H9 (cell line): ENCODE data around the gene PRKAG2. TPM values are rescaled to one million over a fixed set of nuclear protein-coding genes. Genes with fewer than 3 reads are reported as not detected.

ENCODE experiments used
- DNase-seq: peaks from one replicate; pipeline ENCODE4 v3.0.0-alpha.2; 2017
- H2AFZ ChIP-seq: one replicate; pipeline ENCODE4 v1.6.1; 2013; ENCODE audit warnings: mild to moderate bottlenecking, low read length, control low read depth, moderate library complexity
- H2AK5ac ChIP-seq: 2 replicates; pipeline ENCODE4 v1.6.1; 2013; ENCODE audit warnings: low read length, control low read depth, mixed read lengths; ENCODE audit not compliant: insufficient read length
- H2BK120ac ChIP-seq: one replicate; pipeline ENCODE4 v1.6.1; 2013; ENCODE audit warnings: low read depth, mild to moderate bottlenecking, low read length, control low read depth, inconsistent platforms; ENCODE audit not compliant: poor library complexity, severe bottlenecking
- H2BK12ac ChIP-seq: 2 replicates; pipeline ENCODE4 v1.6.1; 2013; ENCODE audit warnings: low read length, control low read depth, mixed read lengths, low read depth; ENCODE audit not compliant: insufficient read length
- H2BK15ac ChIP-seq: 2 replicates; pipeline ENCODE4 v1.6.1; 2013; ENCODE audit warnings: low read depth, low read length, control low read depth
- H2BK20ac ChIP-seq: one replicate; pipeline ENCODE4 v1.6.1; 2013; ENCODE audit warnings: low read depth, mild to moderate bottlenecking, low read length, control low read depth, inconsistent platforms; ENCODE audit not compliant: poor library complexity, severe bottlenecking
- H2BK5ac ChIP-seq: 2 replicates; pipeline ENCODE4 v1.6.1; 2013; ENCODE audit warnings: low read length, control low read depth, mixed read lengths; ENCODE audit not compliant: insufficient read length
- H3K14ac ChIP-seq: 2 replicates; pipeline ENCODE4 v1.6.1; 2013; ENCODE audit warnings: low read length, control low read depth; ENCODE audit not compliant: insufficient read depth
- H3K18ac ChIP-seq: 2 replicates; pipeline ENCODE4 v1.6.1; 2013; ENCODE audit warnings: low read depth, mild to moderate bottlenecking, mixed read lengths, low read length, control low read depth; ENCODE audit not compliant: insufficient read length
- H3K23ac ChIP-seq: 2 replicates; pipeline ENCODE4 v1.6.1; 2013; ENCODE audit warnings: low read length, control low read depth, mixed read lengths, low read depth; ENCODE audit not compliant: insufficient read length
- H3K23me2 ChIP-seq: 2 replicates; pipeline ENCODE4 v1.6.1; 2013; ENCODE audit warnings: low read depth, mild to moderate bottlenecking, mixed read lengths, low read length, control low read depth; ENCODE audit not compliant: insufficient read length, poor library complexity, severe bottlenecking
- H3K27ac ChIP-seq: 2 replicates; pipeline ENCODE4 v1.5.1; 2013; ENCODE audit warnings: low read length, control low read depth, mixed read lengths, low read depth; ENCODE audit not compliant: insufficient read length
- H3K27me3 ChIP-seq: 2 replicates; pipeline ENCODE4 v1.6.1; 2013; ENCODE audit warnings: low read length, control low read depth, inconsistent platforms; ENCODE audit not compliant: insufficient read depth
- H3K4ac ChIP-seq: 2 replicates; pipeline ENCODE4 v1.6.1; 2013; ENCODE audit warnings: low read depth, mild to moderate bottlenecking, control low read depth, inconsistent platforms, low read length, moderate library complexity
- H3K4me1 ChIP-seq: 2 replicates; pipeline ENCODE4 v1.6.1; 2013; ENCODE audit warnings: low read length, control low read depth, inconsistent platforms; ENCODE audit not compliant: insufficient read depth
- H3K4me2 ChIP-seq: 2 replicates; pipeline ENCODE4 v1.6.1; 2013; ENCODE audit warnings: low read length, control low read depth, mixed read lengths; ENCODE audit not compliant: insufficient read length, insufficient read depth
- H3K56ac ChIP-seq: 2 replicates; pipeline ENCODE4 v1.6.1; 2013; ENCODE audit warnings: low read depth, mild to moderate bottlenecking, mixed read lengths, low read length, control low read depth; ENCODE audit not compliant: insufficient read length
- H3K79me1 ChIP-seq: 2 replicates; pipeline ENCODE4 v1.6.1; 2013; ENCODE audit warnings: low read depth, mild to moderate bottlenecking, moderate library complexity, low read length, control low read depth, inconsistent platforms; ENCODE audit not compliant: insufficient read depth, poor library complexity, severe bottlenecking
- H3K79me2 ChIP-seq: 2 replicates; pipeline ENCODE4 v1.6.1; 2013; ENCODE audit warnings: low read length, control low read depth, inconsistent platforms; ENCODE audit not compliant: insufficient read depth
- H3K9ac ChIP-seq: 2 replicates; pipeline ENCODE4 v1.6.1; 2013; ENCODE audit warnings: low read length, control low read depth, mixed read lengths; ENCODE audit not compliant: insufficient read length; ENCODE audit errors: extremely low read depth
- H3K9me3 ChIP-seq: one replicate; pipeline ENCODE4 v1.6.1; 2013; ENCODE audit warnings: low read depth, low read length, inconsistent platforms; ENCODE audit not compliant: control insufficient read depth
- H3T11ph ChIP-seq: one replicate; pipeline ENCODE4 v1.6.1; 2013; ENCODE audit warnings: mild to moderate bottlenecking, low read length, control low read depth, inconsistent platforms
- H4K20me1 ChIP-seq: one replicate; pipeline ENCODE4 v1.6.1; 2013; ENCODE audit not compliant: control insufficient read depth, insufficient read length, insufficient read depth
- H4K5ac ChIP-seq: 2 replicates; pipeline ENCODE4 v1.6.1; 2013; ENCODE audit warnings: low read depth, mild to moderate bottlenecking, mixed read lengths, low read length, control low read depth; ENCODE audit not compliant: insufficient read length
- H4K8ac ChIP-seq: replicated peaks from 2 replicates; pipeline ENCODE4 v1.6.1; 2013; ENCODE audit warnings: low read length, control low read depth, mixed read lengths, low read depth; ENCODE audit not compliant: insufficient read length
- H4K91ac ChIP-seq: 2 replicates; pipeline ENCODE4 v1.6.1; 2013; ENCODE audit warnings: low read depth, mild to moderate bottlenecking, moderate library complexity, mixed read lengths, low read length, control low read depth; ENCODE audit not compliant: insufficient read length
- H3K27ac Mint-ChIP-seq, 3 experiments: 2 replicates in 2 of 3; 3 replicates in 1 of 3; pipeline ENCODE4 v1.8.0; 2020 to 2021; ENCODE audit warnings: mixed read lengths in 3 of 3, mild to moderate bottlenecking in 1 of 3, moderate library complexity in 1 of 3
- H3K27me3 Mint-ChIP-seq: 2 replicates; pipeline ENCODE4 v1.8.0; 2021; ENCODE audit warnings: low read depth, mild to moderate bottlenecking, moderate library complexity, mixed read lengths
- H3K36me3 Mint-ChIP-seq, 3 experiments: 2 replicates in 2 of 3; 3 replicates in 1 of 3; pipeline ENCODE4 v1.8.0; 2020 to 2021; ENCODE audit warnings: low read depth in 3 of 3, mixed read lengths in 3 of 3; ENCODE audit not compliant: insufficient read depth in 1 of 3
- H3K4me1 Mint-ChIP-seq, 2 experiments: 2 replicates each; pipeline ENCODE4 v1.8.0; 2020; ENCODE audit warnings: mixed read lengths in 2 of 2
- H3K4me3 Mint-ChIP-seq, 2 experiments: 2 replicates in 1 of 2; 3 replicates in 1 of 2; pipeline ENCODE4 v1.8.0; 2020 to 2021; ENCODE audit warnings: mild to moderate bottlenecking in 2 of 2, mixed read lengths in 2 of 2, moderate library complexity in 1 of 2
- H3K9me3 Mint-ChIP-seq, 2 experiments: 2 replicates in 1 of 2; 3 replicates in 1 of 2; pipeline ENCODE4 v1.8.0; 2020; ENCODE audit warnings: mild to moderate bottlenecking in 2 of 2, mixed read lengths in 2 of 2, moderate library complexity in 1 of 2
- CTCF ChIP-seq: fragments of 200-600 bp; sonication (generic); conservative IDR thresholded peaks from 3 replicates; pipeline ENCODE4 v1.8.0; 2021; ENCODE audit warnings: antibody characterized with exemption, mild to moderate bottlenecking
- WGBS: extraction: QIAGEN DNeasy Blood & Tissue Kit; methylation state at CpG from one replicate; pipeline ENCODE4 v1.1.7; 2013; ENCODE audit warnings: missing lambda C conversion rate, low lambda C conversion rate, mixed read lengths; ENCODE audit not compliant: insufficient read length; ENCODE audit errors: extremely low coverage; 5-methylcytosine and 5-hydroxymethylcytosine counted together
- total RNA-seq: library from RNA; stranded (reverse); gene quantifications from 2 replicates; pipeline ENCODE4 v1.2.1, GENCODE V29; 2021

PRKAG2 gene
- total RNA-seq, 1 experiment from 2014 or later: 11.8 TPM

GRCh38 chr7:151513133-151513532 lies 363.8 kb downstream of the PRKAG2 start:
- Histone ChIP-seq H3K4me1 (peaks cover 8% of the 10 kb centered on the region; the same call in 1 of the 2 replicates), H3K56ac (no peak overlapping the region), H2AK5ac (no peak overlapping the region), H3K18ac (no peak overlapping the region), H3K27ac (no peak overlapping the region), H3K79me1 (peaks cover 2% of the 10 kb centered on the region), H3K4ac (no peak overlapping the region), H3K27me3 (no peaks in the 10 kb centered on the region), H4K91ac (no peak overlapping the region), H2BK20ac (no peak overlapping the region), H3K9me3 (no peaks in the 10 kb centered on the region), H2BK12ac (no peak overlapping the region), H3K9ac (no peak overlapping the region), H4K5ac (no peak overlapping the region), H3K14ac (no peak overlapping the region), H4K8ac (no peak overlapping the region), H2BK120ac (no peak overlapping the region), H2BK15ac (no peak overlapping the region), H2AFZ (no peak overlapping the region), H3K23me2 (peaks cover 2% of the 10 kb centered on the region), H2BK5ac (no peak overlapping the region), H3K4me2 (no peak overlapping the region), H3K79me2 (peaks cover 88% of the 10 kb centered on the region), H3T11ph (no peak overlapping the region), H3K23ac (no peak overlapping the region), H4K20me1 (peaks cover 3% of the 10 kb centered on the region)
- H3K4me1 Mint-ChIP-seq: peaks cover 67 to 69% of the 10 kb centered on the region in 2 experiments
- H3K36me3 Mint-ChIP-seq: peaks cover 2 to 8% (median 5%) of the 10 kb centered on the region in 3 experiments; a peak in 3 of 7 replicates
- no CpG with 5 or more reads among the region's 1 CpG for WGBS
- no peaks in the 10 kb centered on the region for H3K27me3 Mint-ChIP-seq
- no peak overlapping the region for H3K4me3 Mint-ChIP-seq
- no peak for DNase-seq
- TF ChIP-seq CTCF: no peak
- no peak overlapping the region for H3K27ac Mint-ChIP-seq
- H3K9me3 Mint-ChIP-seq: no peaks in the 10 kb centered on the region
